A673 (cell line): ENCODE results near the gene ADAMTS7. TPM values are rescaled to one million over a fixed set of nuclear protein-coding genes. Genes with fewer than 3 reads are reported as not detected.
"Not testable (repeated sequence)": the region's sequence is repeated elsewhere in the genome, so short reads cannot be mapped to it uniquely, and the experiment has no call there.

ENCODE experiments used
- BruUV-seq: library from RNA; stranded (reverse); fragments of 400-500 nt; replicated peaks from 2 replicates; lab custom pipeline; 2021; lab: Mats Ljungman, UMichigan
- CTCF ChIA-PET: fragments of 300-600 bp; sonication (Branson Sonifier 250); formaldehyde crosslinking; loops from one replicate; lab custom pipeline; 2022; ENCODE audit warnings: antibody characterized with exemption; lab: Charles Lee
- POLR2A ChIA-PET: fragments of 300-600 bp; sonication (Branson Sonifier 250); formaldehyde crosslinking; loops from one replicate; lab custom pipeline; 2022; ENCODE audit warnings: antibody characterized with exemption; ENCODE audit not compliant: low non-redundant PET; lab: Charles Lee
- DNase-seq: peaks from one replicate; pipeline ENCODE4 v3.0.0-alpha.2; 2015; ENCODE audit warnings: low spot score
- H3K27ac ChIP-seq: fragments of 200-600 bp; sonication (generic); 2 replicates; pipeline ENCODE4 v1.5.1; 2016; ENCODE audit warnings: mixed run types, low read depth, mild to moderate bottlenecking, mixed read lengths, antibody characterized with exemption, low read length; ENCODE audit not compliant: poor library complexity, severe bottlenecking
- H3K27me3 ChIP-seq: fragments of 200-600 bp; sonication (generic); replicated peaks from 2 replicates; pipeline ENCODE4 v1.6.1; 2017; ENCODE audit warnings: mixed run types, low read depth, mild to moderate bottlenecking, mixed read lengths, antibody characterized with exemption, low read length; ENCODE audit not compliant: insufficient read depth, poor library complexity
- H3K36me3 ChIP-seq: fragments of 200-600 bp; sonication (generic); 2 replicates; pipeline ENCODE4 v1.6.1; 2016; ENCODE audit warnings: mixed run types, mild to moderate bottlenecking, mixed read lengths, antibody characterized with exemption, low read length; ENCODE audit not compliant: insufficient read depth, poor library complexity, severe bottlenecking
- H3K4me1 ChIP-seq: fragments of 200-600 bp; sonication (generic); 2 replicates; pipeline ENCODE4 v1.6.1; 2017; ENCODE audit warnings: mixed run types, mild to moderate bottlenecking, mixed read lengths, antibody characterized with exemption, low read length; ENCODE audit not compliant: insufficient read depth, poor library complexity, severe bottlenecking
- H3K4me3 ChIP-seq: fragments of 200-600 bp; sonication (generic); 2 replicates; pipeline ENCODE4 v1.5.1; 2016; ENCODE audit warnings: low read depth, mixed run types, mild to moderate bottlenecking, mixed read lengths, low read length; ENCODE audit not compliant: poor library complexity, severe bottlenecking
- H3K9me3 ChIP-seq: fragments of 200-600 bp; sonication (generic); 2 replicates; pipeline ENCODE4 v1.6.1; 2016; ENCODE audit warnings: mixed run types, low read depth, mild to moderate bottlenecking, mixed read lengths, antibody characterized with exemption, low read length; ENCODE audit not compliant: poor library complexity, severe bottlenecking
- CTCF ChIP-seq: fragments of 300-800, 200-600 bp; sonication (generic); conservative IDR thresholded peaks from 2 replicates; pipeline ENCODE4 v1.5.1; 2017; ENCODE audit warnings: low read depth, mild to moderate bottlenecking, antibody characterized with exemption, low read length, moderate library complexity, mixed read lengths
- EZH2 ChIP-seq: fragments of 200-600 bp; sonication (generic); IDR thresholded peaks from 2 replicates; pipeline ENCODE4 v1.6.1; 2017; ENCODE audit warnings: borderline replicate concordance, low read depth, mild to moderate bottlenecking, mixed read lengths, antibody characterized with exemption, low read length; ENCODE audit not compliant: poor library complexity, severe bottlenecking
- intact Hi-C: fragments of 100-400 bp; cut with micrococcal nuclease; formaldehyde crosslinking; loops from one replicate; pipeline ENCODE4 v1.10.0; 2022; ENCODE audit not compliant: unreplicated experiment
- total RNA-seq: library from RNA; stranded (reverse); gene quantifications from 2 replicates; pipeline ENCODE4 v1.2.3, GENCODE V29; 2021

ADAMTS7 gene
- total RNA-seq, 1 experiment from 2014 or later = 0.41 TPM

GRCh38 chr15:78797951-78798350 is 13.3 kb downstream of the ADAMTS7 start:
- Histone ChIP-seq H3K27me3 (no peaks in the 10 kb centered on the region), H3K36me3 (no peaks in the 10 kb centered on the region), H3K4me3 (no peak overlapping the region), H3K9me3 (no peaks in the 10 kb centered on the region), H3K27ac (no peak overlapping the region), H3K4me1 (no peaks in the 10 kb centered on the region)
- no peak for DNase-seq
- intact Hi-C loops = no loop called here
- CTCF ChIA-PET = no interaction called here
- BruUV-seq = no TSS peak
- POLR2A ChIA-PET = no interaction called here
- no peak for TF ChIP-seq EZH2
- TF ChIP-seq CTCF = no peak

DNA sequence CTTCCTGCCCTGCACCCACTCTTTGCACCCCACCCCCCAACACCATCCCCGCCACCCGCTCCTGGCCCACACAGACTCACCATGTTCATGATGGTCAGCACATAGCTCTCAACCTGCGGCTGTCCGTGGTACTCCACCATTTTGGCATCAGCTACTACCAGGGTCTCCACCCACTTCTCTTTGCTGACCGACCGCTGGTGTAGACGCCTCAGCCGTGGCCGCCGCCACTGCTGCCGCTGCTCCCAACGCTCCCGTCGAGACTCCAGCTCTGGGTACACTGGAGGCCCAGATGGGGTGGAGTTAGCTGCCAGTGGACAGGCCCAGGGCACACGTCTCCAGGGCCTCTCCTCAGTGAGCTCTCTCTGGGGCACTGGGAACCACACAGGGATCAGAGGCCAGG is 14.8 kb downstream of the ADAMTS7 start:
- CTCF ChIA-PET = no interaction called here
- Histone ChIP-seq H3K4me3 (no peak overlapping the region), H3K36me3 (no peaks in the 10 kb centered on the region), H3K27me3 (no peaks in the 10 kb centered on the region), H3K9me3 (no peaks in the 10 kb centered on the region), H3K4me1 (no peaks in the 10 kb centered on the region), H3K27ac (no peak overlapping the region)
- no TSS peak for BruUV-seq
- TF ChIP-seq CTCF = no peak
- TF ChIP-seq EZH2 = no peak
- intact Hi-C loops = no loop called here
- POLR2A ChIA-PET = no interaction called here
- no peak for DNase-seq

DNA sequence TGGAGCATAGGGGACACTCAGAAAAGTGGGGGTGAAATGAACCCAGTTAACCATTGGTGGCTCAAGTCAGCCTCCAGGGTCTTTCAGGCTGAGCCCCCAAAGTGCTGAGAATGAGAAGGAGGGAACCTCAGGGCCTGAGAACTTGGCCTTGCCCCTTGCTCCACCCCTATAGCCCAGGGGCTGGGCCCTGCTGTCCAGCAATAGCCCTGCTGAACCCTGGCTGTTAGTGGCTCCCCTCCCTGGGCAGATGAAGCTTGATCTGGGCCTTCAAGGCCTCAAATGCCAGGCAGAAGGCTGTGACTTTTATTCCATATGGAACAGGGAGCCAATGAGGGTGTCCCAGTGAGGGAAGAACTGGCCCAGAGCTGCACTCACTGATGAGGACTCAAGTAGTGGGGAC is 16.2 kb downstream of the ADAMTS7 start:
- H3K27ac ChIP-seq = no peak overlapping the region
- no peaks in the 10 kb centered on the region for H3K36me3 ChIP-seq
- H3K9me3 ChIP-seq = no peaks in the 10 kb centered on the region
- CTCF ChIA-PET = no interaction called here
- intact Hi-C loops = no loop called here
- POLR2A ChIA-PET = no interaction called here
- TF ChIP-seq EZH2 (no peak), CTCF (no peak)
- no peaks in the 10 kb centered on the region for H3K4me1 ChIP-seq
- H3K27me3 ChIP-seq = no peaks in the 10 kb centered on the region
- no TSS peak for BruUV-seq
- DNase-seq = no peak
- H3K4me3 ChIP-seq = no peak overlapping the region

GRCh38 chr15:78794446-78794845 is 16.8 kb downstream of the ADAMTS7 start:
- H3K9me3 ChIP-seq, CTCF ChIA-PET: not testable (repeated sequence)

More at GRCh38 chr15:78794446-78794845, 16.8 kb downstream of the ADAMTS7 start:
- H3K36me3 ChIP-seq, BruUV-seq, H3K4me3 ChIP-seq, POLR2A ChIA-PET, H3K27ac ChIP-seq, DNase-seq, intact Hi-C loops, H3K4me1 ChIP-seq, H3K27me3 ChIP-seq: not testable (repeated sequence)
